Natural killer cell (primary cell): ENCODE data around the gene SYCE3. TPM values are rescaled to one million over a fixed set of nuclear protein-coding genes. Genes with fewer than 3 reads are reported as not detected.
A peak's percentile ranks its signal among the peaks of the same experiment; 100 is the strongest.

Experiments
- ATAC-seq, 3 donors: fragments of 150-1000 bp in 2 of 3; fragments of 200-7000 bp in 1 of 3; cut with Tn5 transposase; 1 replicate in 1 of 3; 2 replicates in 2 of 3; pipeline ENCODE4 v1.10.0; 2021; ENCODE audit warnings: mild to moderate bottlenecking in 2 of 3, moderate library complexity in 2 of 3
- DNase-seq, 2 donors: peaks; one replicate each; pipeline versions ENCODE4 v3.0.0 to v3.0.0-alpha.2; 2013 to 2021; ENCODE audit warnings: mixed read lengths in 1 of 2
- H3K27ac ChIP-seq: one replicate; pipeline ENCODE4 v1.5.1; 2013; ENCODE audit warnings: mild to moderate bottlenecking, low read length
- H3K27me3 ChIP-seq: one replicate; pipeline ENCODE4 v1.6.1; 2013; ENCODE audit warnings: low read length; ENCODE audit not compliant: control insufficient read depth, insufficient read depth
- H3K36me3 ChIP-seq: one replicate; pipeline ENCODE4 v1.6.1; 2013; ENCODE audit warnings: low read length; ENCODE audit not compliant: control insufficient read depth, insufficient read depth
- H3K4me1 ChIP-seq: one replicate; pipeline ENCODE4 v1.6.1; 2013; ENCODE audit warnings: low read length; ENCODE audit not compliant: control insufficient read depth, insufficient read depth
- H3K4me3 ChIP-seq: one replicate; pipeline ENCODE4 v1.5.1; 2013; ENCODE audit warnings: low read length
- H3K9me3 ChIP-seq: one replicate; pipeline ENCODE4 v1.6.1; 2013; ENCODE audit warnings: low read length; ENCODE audit not compliant: control insufficient read depth, insufficient read depth
- H3K27ac Mint-ChIP-seq, 2 donors: one replicate each; pipeline ENCODE4 v1.8.0; 2022; ENCODE audit warnings: mild to moderate bottlenecking in 2 of 2, mixed read lengths in 2 of 2, moderate library complexity in 1 of 2
- H3K27me3 Mint-ChIP-seq, 2 donors: one replicate each; pipeline ENCODE4 v1.8.0; 2022; ENCODE audit warnings: low read depth in 2 of 2, mixed read lengths in 2 of 2
- H3K36me3 Mint-ChIP-seq: one replicate; pipeline ENCODE4 v1.8.0; 2022; ENCODE audit warnings: mixed read lengths
- H3K4me1 Mint-ChIP-seq, 2 donors: one replicate each; pipeline ENCODE4 v1.8.0; 2022; ENCODE audit warnings: mixed read lengths in 2 of 2
- H3K4me3 Mint-ChIP-seq: one replicate; pipeline ENCODE4 v1.8.0; 2022; ENCODE audit warnings: mild to moderate bottlenecking, moderate library complexity, mixed read lengths
- H3K9me3 Mint-ChIP-seq, 2 donors: one replicate each; pipeline ENCODE4 v1.8.0; 2022; ENCODE audit warnings: mixed read lengths in 2 of 2
- WGBS: methylation state at CpG from one replicate; pipeline ENCODE4 v1.1.7; 2013; ENCODE audit warnings: missing lambda C conversion rate; ENCODE audit not compliant: insufficient coverage; 5-methylcytosine and 5-hydroxymethylcytosine counted together
- intact Hi-C: fragments of 100-400 bp; cut with micrococcal nuclease; formaldehyde crosslinking; loops from one replicate; pipeline ENCODE4 v1.14.2; 2022
- total RNA-seq, 4 donors: library from RNA; stranded (reverse); fragments of 120-200 nt in 1 of 4; gene quantifications; one replicate each; pipeline versions ENCODE4 v1.2.3 to v1.2.4, GENCODE V29; 2013 to 2022
- TF ChIP-seq, protein P1 (sequence below): fragments of 200-600 bp; IDR thresholded peaks from one replicate; pipeline ENCODE4 v1.8.0; 2022; ENCODE audit warnings: antibody characterized with exemption

SYCE3 gene
- total RNA-seq, 3 donors from 2014 or later (not counting 1 experiment from before 2014, with no cell fraction given), result not detected

DNA sequence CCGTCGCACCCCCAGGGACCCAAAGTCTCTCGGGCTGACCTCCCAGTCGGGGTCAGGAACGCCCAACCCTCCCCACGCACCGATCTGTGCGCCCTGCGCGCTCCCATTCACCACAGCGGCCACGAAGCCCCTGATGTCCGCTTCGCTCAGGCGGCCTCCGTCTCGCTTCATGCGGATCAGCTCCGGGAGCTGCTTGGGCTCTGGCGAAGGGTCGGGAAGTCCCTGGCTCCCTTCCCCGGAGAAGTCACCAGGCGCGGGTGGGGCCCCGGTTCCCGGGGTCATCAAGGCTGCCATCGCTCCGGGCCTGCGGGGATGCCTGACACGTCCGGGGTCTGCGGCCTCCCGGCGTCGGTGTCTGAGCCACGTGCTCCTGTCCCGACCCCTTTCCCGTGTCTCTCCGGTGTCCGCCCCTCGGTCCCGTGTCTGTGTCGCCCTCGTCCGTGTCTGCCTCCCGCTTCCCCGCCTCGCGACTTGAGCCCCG is 33.3 kb downstream of the SYCE3 start:
- no peaks in the 10 kb centered on the region for H3K27me3 ChIP-seq
- Mint-ChIP-seq H3K27ac (peak overlapping the region in 1 of 2 donors; percentile 96), H3K27me3 (peaks cover 0 to 13% of the 10 kb centered on the region in 2 donors), H3K36me3 (no peaks in the 10 kb centered on the region), H3K4me3 (no peak overlapping the region), H3K9me3 (no peaks in the 10 kb centered on the region), H3K4me1 (peaks cover 31 to 47% of the 10 kb centered on the region in 2 donors)
- ATAC-seq (no peak), DNase-seq (peak in 1 of 2 donors; percentile 50)
- TF ChIP-seq, protein P1, sequence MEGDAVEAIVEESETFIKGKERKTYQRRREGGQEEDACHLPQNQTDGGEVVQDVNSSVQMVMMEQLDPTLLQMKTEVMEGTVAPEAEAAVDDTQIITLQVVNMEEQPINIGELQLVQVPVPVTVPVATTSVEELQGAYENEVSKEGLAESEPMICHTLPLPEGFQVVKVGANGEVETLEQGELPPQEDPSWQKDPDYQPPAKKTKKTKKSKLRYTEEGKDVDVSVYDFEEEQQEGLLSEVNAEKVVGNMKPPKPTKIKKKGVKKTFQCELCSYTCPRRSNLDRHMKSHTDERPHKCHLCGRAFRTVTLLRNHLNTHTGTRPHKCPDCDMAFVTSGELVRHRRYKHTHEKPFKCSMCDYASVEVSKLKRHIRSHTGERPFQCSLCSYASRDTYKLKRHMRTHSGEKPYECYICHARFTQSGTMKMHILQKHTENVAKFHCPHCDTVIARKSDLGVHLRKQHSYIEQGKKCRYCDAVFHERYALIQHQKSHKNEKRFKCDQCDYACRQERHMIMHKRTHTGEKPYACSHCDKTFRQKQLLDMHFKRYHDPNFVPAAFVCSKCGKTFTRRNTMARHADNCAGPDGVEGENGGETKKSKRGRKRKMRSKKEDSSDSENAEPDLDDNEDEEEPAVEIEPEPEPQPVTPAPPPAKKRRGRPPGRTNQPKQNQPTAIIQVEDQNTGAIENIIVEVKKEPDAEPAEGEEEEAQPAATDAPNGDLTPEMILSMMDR, result no peak
- H3K4me3 ChIP-seq, result peak overlapping the region; percentile 51
- H3K36me3 ChIP-seq, result no peaks in the 10 kb centered on the region
- peaks cover 68% of the 10 kb centered on the region for H3K4me1 ChIP-seq
- intact Hi-C loops, result loop anchor here (5.0 kb wide), 1 partner anchor 33 kb away; the partner anchor contains the start of gene SYCE3
- H3K27ac ChIP-seq, result peak overlapping the region; percentile 82
- WGBS, result 29% methylated on average over 50 of the region's 50 CpGs
- no peaks in the 10 kb centered on the region for H3K9me3 ChIP-seq

DNA sequence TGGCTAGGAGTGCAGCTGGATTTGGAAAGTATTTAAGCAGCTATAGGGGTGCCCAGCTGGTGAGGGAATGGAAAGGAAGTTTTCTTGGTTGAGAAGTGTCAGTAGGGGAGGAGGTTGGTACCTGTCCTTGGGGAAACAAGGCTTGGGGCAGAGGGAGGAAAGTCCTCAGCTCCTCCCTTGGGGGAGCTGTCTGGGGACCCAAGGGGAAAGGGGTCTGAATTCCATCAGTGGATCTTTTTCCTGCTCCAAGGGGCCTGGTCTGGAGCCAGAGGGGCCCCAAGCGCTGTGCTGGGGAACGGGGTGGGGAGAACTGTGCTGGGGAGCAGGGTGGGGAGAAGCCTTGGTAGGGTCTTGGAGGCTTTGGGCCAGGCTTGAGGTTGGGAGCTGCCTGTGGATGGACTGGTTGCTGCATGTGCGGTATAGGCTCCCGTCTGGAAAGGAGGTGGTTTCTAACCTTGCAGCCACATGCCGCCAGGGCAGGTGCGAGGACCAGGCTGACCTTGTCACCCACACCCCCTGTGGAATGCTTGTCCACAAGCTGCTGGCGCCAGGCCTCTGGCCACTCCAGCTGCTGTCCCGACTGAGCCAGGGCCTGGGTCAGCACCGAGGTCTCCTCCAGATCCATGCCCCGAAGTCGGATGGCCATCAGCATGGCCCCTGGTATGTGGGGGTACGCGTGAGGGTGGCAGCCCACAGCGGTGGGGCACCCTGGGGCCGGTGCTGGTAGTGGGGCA is 33.9 kb downstream of the SYCE3 start:
- peak overlapping the region; percentile 51 for H3K4me3 ChIP-seq
- Mint-ChIP-seq H3K9me3 (no peaks in the 10 kb centered on the region), H3K4me1 (peaks cover 34 to 50% of the 10 kb centered on the region in 2 donors), H3K36me3 (no peaks in the 10 kb centered on the region), H3K27ac (peak overlapping the region; percentile 84 to 91), H3K27me3 (peaks cover 0 to 13% of the 10 kb centered on the region in 2 donors), H3K4me3 (peak overlapping the region; percentile 83)
- TF ChIP-seq, protein P1, result no peak
- DNase-seq, result no peak
- WGBS, result 75% methylated on average over 15 of the region's 15 CpGs
- peak overlapping the region; percentile 82 for H3K27ac ChIP-seq
- H3K9me3 ChIP-seq, result no peaks in the 10 kb centered on the region
- intact Hi-C loops, result loop anchor here (5.0 kb wide), 1 partner anchor 33 kb away; the partner anchor contains the start of gene SYCE3
- peaks cover 69% of the 10 kb centered on the region for H3K4me1 ChIP-seq
- H3K27me3 ChIP-seq, result no peaks in the 10 kb centered on the region
- H3K36me3 ChIP-seq, result no peaks in the 10 kb centered on the region
- ATAC-seq, result no peak

DNA sequence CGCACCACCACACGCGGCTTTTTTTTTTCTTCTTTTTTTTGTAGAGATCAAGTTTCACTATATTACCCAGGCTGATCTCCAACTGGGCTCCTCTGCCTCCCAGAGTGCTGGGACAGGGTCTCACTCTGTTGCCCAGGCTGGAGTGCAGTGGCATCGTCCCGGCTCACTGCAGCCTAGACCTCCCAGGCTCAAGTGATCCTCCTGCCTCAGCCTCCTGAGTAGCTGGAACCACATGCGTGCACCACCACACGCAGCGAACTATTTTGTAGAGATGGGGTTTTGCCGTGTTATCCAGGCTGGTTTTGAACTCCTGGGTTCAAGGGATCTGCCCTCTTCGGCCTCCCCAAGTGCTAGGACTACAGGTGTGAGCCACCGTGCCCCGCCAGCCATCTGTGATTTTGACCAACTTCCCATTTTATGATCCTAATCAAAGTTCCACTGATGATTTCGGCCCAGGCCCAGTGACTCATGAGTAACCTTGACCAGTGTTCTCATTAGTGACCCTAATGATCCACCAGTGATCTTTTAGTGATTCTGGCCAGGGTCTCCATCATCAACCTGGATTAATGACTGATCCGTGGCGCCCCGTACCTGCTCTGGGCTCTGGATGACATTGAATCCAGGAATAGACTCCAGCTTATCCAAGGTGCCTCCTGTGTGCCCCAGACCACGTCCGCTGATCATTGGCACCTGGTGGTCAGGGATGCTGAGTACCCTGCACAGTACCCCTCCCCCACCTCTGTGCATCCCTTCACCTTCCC is 34.6 kb downstream of the SYCE3 start:
- no peaks in the 10 kb centered on the region for H3K9me3 Mint-ChIP-seq
- Histone ChIP-seq H3K4me3 (no peak overlapping the region), H3K27me3 (no peaks in the 10 kb centered on the region), H3K9me3 (no peaks in the 10 kb centered on the region), H3K27ac (peak overlapping the region; percentile 82), H3K36me3 (peaks cover 6% of the 10 kb centered on the region), H3K4me1 (peaks cover 69% of the 10 kb centered on the region)
- peak overlapping the region; percentile 83 for H3K4me3 Mint-ChIP-seq
- peaks cover 32 to 47% of the 10 kb centered on the region in 2 donors for H3K4me1 Mint-ChIP-seq
- ATAC-seq, result no peak
- peaks cover 0 to 11% of the 10 kb centered on the region in 2 donors for H3K27me3 Mint-ChIP-seq
- H3K36me3 Mint-ChIP-seq, result no peaks in the 10 kb centered on the region
- WGBS, result 92% methylated on average over 18 of the region's 18 CpGs
- no peak for DNase-seq
- intact Hi-C loops, result loop anchor here (5.0 kb wide), 1 partner anchor 34 kb away; the partner anchor contains the start of gene SYCE3
- TF ChIP-seq, protein P1, result no peak
- H3K27ac Mint-ChIP-seq, result peak overlapping the region; percentile 84 to 91
